Measurements from ENCODE around the gene CRABP2.
A peak's percentile ranks its signal among the peaks of the same experiment; 100 is the strongest.

CRABP2 gene

DNA sequence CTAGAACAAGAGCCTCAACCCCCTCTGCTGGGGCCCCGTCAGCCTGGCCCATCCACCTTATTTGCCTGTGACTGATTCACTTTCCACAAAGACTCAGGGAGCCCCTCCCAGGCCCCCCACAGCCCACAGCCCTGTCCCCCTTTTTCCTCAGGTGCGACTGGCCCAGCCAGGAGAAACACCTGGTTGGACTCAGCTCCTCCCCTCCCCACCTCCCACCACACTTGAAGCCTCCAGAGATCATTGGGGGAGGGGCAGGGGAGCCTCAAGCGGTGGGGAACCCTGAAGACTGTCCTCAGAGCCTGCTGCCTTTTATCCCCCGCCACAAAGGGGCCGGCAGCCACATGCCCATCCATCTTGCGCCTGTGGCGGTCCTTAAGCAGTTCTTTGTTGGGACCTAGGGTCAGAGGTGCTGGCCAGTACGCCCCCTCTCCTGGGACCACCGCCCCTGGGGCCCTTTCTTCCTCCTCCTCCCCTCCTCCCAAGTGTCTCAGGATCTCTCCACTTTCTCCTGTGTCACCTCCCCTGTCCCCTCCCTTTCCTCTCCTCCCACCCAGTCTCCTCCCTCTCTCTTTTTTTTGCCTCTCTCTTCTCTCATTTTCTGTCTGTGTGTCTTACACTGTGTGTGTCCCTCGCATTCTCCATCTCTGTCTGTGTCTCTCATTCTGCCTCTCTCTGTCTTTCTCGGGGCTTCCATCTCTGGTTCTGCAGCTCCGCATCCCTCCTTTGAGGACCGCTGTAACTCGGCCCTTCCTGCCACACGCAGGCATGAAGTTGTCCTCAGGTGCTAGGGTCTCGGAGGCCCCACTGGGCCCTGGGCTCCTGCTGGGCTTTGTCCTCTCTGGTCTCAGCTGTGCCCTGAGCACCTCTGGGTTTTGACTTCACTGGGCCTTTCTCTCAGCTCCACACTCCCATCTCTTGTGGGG, 12.2 kb downstream of the CRABP2 start:
- H3K4me3 ChIP-seq (ENCODE audit: low read depth in 1 of 2, low read length in 2 of 2): no peak overlapping the region
- H4K20me1 ChIP-seq (ENCODE audit: insufficient read depth, low read length): peaks cover 19% of the 10 kb centered on the region
- no peaks in the 10 kb centered on the region for H3K9me3 ChIP-seq (ENCODE audit: insufficient read depth, low read length, severe bottlenecking)
- DNase-seq: peak; percentile 64
- TF ChIP-seq, protein P1, sequence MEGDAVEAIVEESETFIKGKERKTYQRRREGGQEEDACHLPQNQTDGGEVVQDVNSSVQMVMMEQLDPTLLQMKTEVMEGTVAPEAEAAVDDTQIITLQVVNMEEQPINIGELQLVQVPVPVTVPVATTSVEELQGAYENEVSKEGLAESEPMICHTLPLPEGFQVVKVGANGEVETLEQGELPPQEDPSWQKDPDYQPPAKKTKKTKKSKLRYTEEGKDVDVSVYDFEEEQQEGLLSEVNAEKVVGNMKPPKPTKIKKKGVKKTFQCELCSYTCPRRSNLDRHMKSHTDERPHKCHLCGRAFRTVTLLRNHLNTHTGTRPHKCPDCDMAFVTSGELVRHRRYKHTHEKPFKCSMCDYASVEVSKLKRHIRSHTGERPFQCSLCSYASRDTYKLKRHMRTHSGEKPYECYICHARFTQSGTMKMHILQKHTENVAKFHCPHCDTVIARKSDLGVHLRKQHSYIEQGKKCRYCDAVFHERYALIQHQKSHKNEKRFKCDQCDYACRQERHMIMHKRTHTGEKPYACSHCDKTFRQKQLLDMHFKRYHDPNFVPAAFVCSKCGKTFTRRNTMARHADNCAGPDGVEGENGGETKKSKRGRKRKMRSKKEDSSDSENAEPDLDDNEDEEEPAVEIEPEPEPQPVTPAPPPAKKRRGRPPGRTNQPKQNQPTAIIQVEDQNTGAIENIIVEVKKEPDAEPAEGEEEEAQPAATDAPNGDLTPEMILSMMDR (IDR thresholded peaks at IDR 0.05; ENCODE audit: borderline replicate concordance, extremely low read depth, low read length, poor library complexity, severe bottlenecking): no peak
- TF ChIP-seq EZH2 (IDR thresholded peaks at IDR 0.05; ENCODE audit: borderline replicate concordance, low read depth, low read length, severe bottlenecking): no peak
- peaks cover 47% of the 10 kb centered on the region for H3K27me3 ChIP-seq (ENCODE audit: insufficient read depth, low read length, poor library complexity)
- H3K9ac ChIP-seq (ENCODE audit: low read depth, low read length): no peak overlapping the region
- H3K4me2 ChIP-seq (ENCODE audit: insufficient read depth, low read length): no peak overlapping the region
- H3K4me1 ChIP-seq (ENCODE audit: insufficient read depth, low read length): peaks cover 14% of the 10 kb centered on the region
- H3K79me2 ChIP-seq (ENCODE audit: insufficient read depth, low read length): no peaks in the 10 kb centered on the region
- no peak overlapping the region for H3K27ac ChIP-seq (ENCODE audit: low read length)
- ATAC-seq (ENCODE audit: insufficient read depth, low read depth): peak; percentile 39
- H2AFZ ChIP-seq (ENCODE audit: low read depth, low read length): no peak overlapping the region
- no peaks in the 10 kb centered on the region for H3K36me3 ChIP-seq (ENCODE audit: insufficient read depth, low read length)

DNA sequence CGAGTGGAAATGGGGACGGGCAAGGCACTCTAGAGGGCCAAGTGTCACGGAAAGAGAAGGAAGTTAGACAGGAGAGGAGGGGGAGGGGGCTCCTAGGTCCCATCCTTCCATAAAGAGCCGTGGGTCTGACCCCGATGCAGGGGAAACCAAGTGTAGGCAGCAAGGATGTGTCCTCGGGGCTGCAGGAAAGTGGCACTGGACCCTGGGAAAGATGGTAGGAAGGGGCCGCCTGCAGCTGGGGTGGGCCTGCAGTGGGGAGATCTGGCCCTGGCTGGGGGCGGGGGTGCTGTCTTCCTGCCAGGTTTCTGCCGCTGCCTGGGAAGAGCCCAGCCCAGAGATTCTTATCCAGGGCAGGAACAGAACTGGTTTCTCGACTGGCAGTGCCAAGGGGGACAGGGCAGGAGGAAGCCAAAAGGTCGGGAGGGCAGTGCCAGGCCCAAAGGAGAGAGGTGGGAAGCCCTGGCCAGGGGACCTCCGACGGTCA, 12.9 kb downstream of the CRABP2 start:
- no peak for ATAC-seq (ENCODE audit: insufficient read depth, low read depth)
- Histone ChIP-seq H3K27me3 (ENCODE audit: insufficient read depth, low read length, poor library complexity) (peaks cover 47% of the 10 kb centered on the region), H3K4me2 (ENCODE audit: insufficient read depth, low read length) (no peak overlapping the region), H3K9me3 (ENCODE audit: insufficient read depth, low read length, severe bottlenecking) (no peaks in the 10 kb centered on the region), H3K79me2 (ENCODE audit: insufficient read depth, low read length) (no peaks in the 10 kb centered on the region), H3K9ac (ENCODE audit: low read depth, low read length) (no peak overlapping the region), H4K20me1 (ENCODE audit: insufficient read depth, low read length) (peaks cover 19% of the 10 kb centered on the region), H2AFZ (ENCODE audit: low read depth, low read length) (no peak overlapping the region), H3K4me1 (ENCODE audit: insufficient read depth, low read length) (peaks cover 14% of the 10 kb centered on the region), H3K36me3 (ENCODE audit: insufficient read depth, low read length) (no peaks in the 10 kb centered on the region), H3K27ac (ENCODE audit: low read length) (no peak overlapping the region), H3K4me3 (ENCODE audit: low read depth in 1 of 2, low read length in 2 of 2) (no peak overlapping the region)
- TF ChIP-seq EZH2 (IDR thresholded peaks at IDR 0.05; ENCODE audit: borderline replicate concordance, low read depth, low read length, severe bottlenecking): no peak
- TF ChIP-seq, protein P1 (IDR thresholded peaks at IDR 0.05; ENCODE audit: borderline replicate concordance, extremely low read depth, low read length, poor library complexity, severe bottlenecking): no peak
- DNase-seq: no peak

DNA sequence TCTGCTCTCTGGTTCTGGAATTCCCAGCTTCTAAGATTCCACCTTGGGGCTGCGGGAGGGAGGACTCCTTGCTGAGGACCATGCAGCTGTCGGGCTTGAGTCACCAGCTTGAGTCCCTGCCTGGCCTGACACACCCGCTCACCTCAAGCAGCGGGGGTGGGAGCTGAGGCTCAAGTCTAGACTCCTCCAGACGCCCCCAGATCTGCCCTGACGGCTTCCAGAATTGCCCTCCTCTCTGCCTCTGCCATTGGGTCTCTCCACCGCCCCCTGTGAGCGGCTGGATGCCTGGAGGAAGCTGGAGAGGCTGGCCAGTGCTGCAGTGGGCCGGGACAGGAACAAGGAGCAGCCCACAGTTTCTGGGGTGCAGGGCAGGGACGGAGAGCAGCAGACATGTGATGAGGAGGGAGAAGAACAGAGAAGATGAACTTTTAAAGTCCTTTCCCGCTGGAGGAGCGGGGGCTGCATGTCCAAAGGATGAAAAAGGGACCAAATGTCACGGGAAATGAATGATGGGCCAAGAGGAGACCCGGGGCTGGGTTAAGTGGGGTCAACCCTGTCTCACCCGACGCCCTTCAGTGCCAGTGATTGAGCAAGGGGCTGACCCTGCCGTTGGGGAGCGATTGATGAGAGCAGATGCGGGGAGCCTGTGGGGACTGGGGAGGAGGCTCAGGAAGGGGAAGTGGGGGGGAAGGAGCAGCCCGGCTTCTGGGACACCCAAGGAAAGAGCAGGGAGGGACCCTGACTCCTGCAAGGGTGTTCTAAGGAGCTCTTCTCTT, 13.5 kb downstream of the CRABP2 start:
- H3K9ac ChIP-seq (ENCODE audit: low read depth, low read length): no peak overlapping the region
- H4K20me1 ChIP-seq (ENCODE audit: insufficient read depth, low read length): peaks cover 19% of the 10 kb centered on the region
- ATAC-seq (ENCODE audit: insufficient read depth, low read depth) (no peak), DNase-seq (no peak)
- no peaks in the 10 kb centered on the region for H3K36me3 ChIP-seq (ENCODE audit: insufficient read depth, low read length)
- H3K27me3 ChIP-seq (ENCODE audit: insufficient read depth, low read length, poor library complexity): peaks cover 47% of the 10 kb centered on the region
- no peak overlapping the region for H3K27ac ChIP-seq (ENCODE audit: low read length)
- no peaks in the 10 kb centered on the region for H3K9me3 ChIP-seq (ENCODE audit: insufficient read depth, low read length, severe bottlenecking)
- peak; percentile 10 for TF ChIP-seq EZH2 (IDR thresholded peaks at IDR 0.05; ENCODE audit: borderline replicate concordance, low read depth, low read length, severe bottlenecking)
- TF ChIP-seq, protein P1 (IDR thresholded peaks at IDR 0.05; ENCODE audit: borderline replicate concordance, extremely low read depth, low read length, poor library complexity, severe bottlenecking): no peak
- no peaks in the 10 kb centered on the region for H3K79me2 ChIP-seq (ENCODE audit: insufficient read depth, low read length)
- H3K4me2 ChIP-seq (ENCODE audit: insufficient read depth, low read length): no peak overlapping the region
- no peak overlapping the region for H3K4me3 ChIP-seq (ENCODE audit: low read depth in 1 of 2, low read length in 2 of 2)
- no peak overlapping the region for H2AFZ ChIP-seq (ENCODE audit: low read depth, low read length)
- H3K4me1 ChIP-seq (ENCODE audit: insufficient read depth, low read length): peaks cover 14% of the 10 kb centered on the region
